SKM-1 treated with dmso at 0.1 percent for 144 hours (cell line): Measurements from ENCODE around the gene SLX4IP.

Source experiments
- DNase-seq: peaks from one replicate; lab custom pipeline; 2025; ENCODE audit not compliant: unreplicated experiment; lab: John Stamatoyannopoulos, UW

The SLX4IP gene

DNA sequence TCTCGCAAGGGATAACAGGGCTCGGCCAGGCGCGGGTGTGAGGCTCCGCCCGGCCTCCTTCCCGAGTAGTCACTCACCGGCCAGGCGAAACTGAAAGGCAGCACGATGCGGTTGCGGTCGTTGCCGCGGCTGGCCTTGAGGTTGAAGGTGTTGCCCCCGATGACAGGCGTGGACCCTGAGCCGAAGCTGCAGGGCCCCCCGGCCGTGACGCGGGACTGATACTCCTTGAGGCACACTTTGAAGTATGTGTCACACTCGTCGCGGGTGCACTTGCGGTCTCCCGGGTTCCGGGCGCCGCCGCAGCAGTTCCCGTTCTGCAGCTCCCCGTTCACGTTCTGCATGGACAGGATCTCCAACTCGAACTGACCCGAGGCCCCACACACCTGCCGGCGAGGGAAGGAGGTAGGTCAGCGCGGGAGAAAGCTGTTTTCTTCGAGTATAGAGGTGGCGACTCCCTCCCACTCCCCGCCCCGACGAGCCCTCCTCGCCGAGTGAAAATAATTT is 237.6 kb downstream of the SLX4IP start:
- peak; percentile 20 for DNase-seq

DNA sequence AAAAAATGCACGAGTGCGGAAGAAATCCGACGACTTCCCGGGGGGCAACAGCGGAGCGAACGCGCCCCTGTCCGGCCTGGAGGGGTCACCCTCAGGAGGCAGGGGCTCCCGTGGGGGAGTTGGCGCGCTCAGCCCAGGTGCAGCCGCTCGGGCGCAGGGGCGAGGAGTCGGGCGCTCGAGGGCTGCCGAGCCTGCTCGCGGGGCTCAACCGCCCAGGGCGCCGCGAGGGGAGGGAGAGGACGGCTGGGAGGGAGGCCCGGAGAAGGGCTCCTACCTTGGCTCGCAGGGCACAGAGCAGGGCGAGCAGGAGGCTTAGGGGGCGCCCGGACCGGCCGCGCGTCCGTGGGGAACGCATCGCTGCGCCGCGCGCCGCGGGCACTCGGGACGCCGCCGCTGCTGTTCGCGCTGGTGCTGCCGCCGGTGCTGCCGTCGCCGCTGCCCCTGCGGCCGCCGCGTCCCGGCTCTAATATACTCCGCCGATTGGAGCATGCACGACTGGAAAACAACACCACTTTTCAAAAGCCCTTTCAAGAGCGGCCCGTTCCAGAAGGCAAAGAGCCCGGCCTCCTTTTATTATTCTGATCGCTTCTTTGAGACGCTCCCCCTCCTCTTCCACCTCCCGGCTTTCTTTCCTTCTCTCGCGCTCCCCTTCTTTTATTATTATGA is 238.2 kb downstream of the SLX4IP start:
- peak; percentile 49 for DNase-seq

DNA sequence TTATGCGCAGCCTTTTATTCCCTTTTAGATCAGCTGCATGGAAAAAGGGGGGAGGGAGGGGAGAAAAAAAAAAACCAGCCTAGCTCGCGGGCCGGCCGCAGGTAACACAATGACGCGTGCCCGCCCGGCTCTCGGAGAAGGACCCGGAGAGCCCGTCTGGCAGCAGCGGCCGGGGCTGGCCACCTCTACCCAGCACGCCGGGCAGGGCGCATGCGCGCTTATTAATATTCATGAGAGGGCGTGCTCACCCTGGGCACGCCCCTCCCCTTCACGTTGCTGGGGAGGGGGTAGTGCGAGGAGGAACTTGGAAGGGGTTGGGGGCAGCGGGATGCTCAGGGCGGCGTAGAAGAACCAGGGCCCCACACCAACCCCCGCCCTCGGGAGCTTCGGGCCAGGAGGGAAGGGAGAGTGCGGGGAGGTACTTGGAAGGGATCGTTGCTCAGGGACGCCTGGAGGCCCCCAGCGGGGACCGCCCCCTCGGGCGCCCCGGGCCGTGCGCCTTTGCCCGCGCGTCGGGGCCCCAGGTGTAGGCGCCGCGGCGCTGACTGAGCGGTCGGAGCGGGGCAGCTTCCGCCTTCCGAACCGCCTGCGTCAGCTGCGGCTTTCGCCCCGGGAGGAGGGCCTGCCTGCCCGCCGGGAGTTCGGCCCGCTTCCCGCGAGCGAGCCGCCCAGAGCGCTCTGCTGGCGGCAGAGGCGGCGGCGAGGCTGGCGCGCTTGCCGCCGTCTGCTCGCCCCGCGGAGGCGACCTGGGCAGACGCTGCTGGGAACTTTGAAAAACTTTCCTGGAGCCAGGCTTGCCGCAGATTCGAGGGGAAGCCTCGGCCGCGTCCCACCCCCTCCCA is 239.0 kb downstream of the SLX4IP start, which contains the start of gene JAG1:
JAG1 (minus strand) TSS at position 158 of the 842 bp plus-strand sequence. CDS start 469 bp downstream, outside the sequence.
- DNase-seq: peak; percentile 57

DNA sequence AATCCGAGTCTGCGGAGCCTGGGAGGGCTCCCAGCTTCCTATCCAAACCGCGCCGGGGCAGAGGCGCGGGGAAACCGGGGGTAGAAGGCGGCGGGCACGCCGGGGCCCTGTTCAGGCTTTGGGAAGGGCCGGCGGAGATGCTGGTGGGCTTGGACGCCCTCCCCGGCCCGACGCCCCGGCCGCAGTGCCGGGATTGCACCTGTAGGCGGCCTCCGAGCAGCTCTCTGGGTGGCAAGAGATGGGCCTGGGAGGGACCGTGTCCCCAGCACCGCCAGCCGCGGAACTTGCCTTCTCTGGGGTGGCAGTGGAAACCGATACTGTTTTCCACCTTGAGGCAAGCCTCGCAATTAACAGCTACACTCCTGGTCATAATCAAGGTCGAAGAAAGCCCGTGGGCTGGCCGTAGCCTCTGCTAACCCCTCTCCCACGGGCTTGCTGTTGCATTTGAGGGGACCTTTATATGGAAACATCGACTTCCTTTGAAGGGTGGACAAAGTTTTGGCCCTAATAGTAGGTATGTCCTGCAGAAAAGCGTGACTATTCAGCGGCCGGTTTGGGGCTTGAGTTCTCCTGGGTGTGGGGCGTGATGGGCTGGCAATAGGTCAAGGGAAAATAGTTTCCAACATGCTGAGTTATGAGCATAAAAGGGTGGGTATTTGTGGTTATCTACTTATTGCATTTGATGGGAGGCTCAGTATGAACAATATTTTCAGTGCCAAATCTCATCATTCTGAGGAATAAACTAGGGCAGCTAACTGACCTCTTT is 239.8 kb downstream of the SLX4IP start:
- peak; percentile 28 for DNase-seq

DNA sequence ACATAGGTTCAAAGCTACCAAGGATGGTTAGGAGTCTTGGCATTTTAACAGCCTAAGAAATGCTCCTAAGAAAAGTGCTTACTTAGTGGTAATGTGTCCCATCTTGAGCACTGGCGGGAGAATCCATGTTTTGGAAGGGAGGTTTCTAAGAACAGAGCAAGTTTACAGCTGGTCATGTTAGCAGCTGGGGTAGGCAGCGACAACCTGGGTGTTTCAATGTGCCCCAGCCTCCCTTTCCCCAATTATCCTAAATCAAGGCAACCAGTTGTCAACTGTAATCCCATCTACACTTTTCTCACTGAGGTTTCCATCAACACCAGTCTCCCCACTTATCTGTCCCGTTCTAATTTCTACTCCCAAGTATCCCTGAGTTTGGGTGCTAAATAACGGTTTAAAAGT is 240.3 kb downstream of the SLX4IP start:
- no peak for DNase-seq

DNA sequence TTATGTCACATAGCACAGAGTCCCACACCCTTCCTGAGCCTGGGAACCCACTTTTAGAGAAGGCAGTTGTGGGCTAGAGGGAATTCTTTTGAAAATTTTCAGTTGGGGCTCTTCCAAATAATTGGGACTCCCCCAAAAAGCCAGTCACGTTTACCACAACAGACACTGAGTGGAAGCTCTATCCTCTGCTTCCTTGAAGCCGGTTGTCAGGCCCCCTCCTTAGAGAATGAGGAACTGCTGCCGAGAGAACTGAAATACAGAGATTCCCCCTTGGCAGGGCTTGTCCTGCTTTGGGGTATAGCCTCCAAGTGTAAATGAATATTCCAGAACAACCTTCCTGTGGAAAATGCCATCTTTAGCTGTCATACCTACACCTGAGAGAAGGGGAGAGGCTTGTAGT is 241.4 kb downstream of the SLX4IP start:
- DNase-seq: no peak
